GM12878 (cell line): Measurements from ENCODE around the gene CROT. TPM values are rescaled to one million over a fixed set of nuclear protein-coding genes. Genes with fewer than 3 reads are reported as not detected.

Experiments used
- ATAC-seq: fragments of 200-7000 bp; cut with Tn5 transposase; 3 replicates; pipeline ENCODE4 v1.9.1; 2020; ENCODE audit warnings: mild to moderate bottlenecking, moderate library complexity
- BruUV-seq: library from RNA; stranded (reverse); fragments of 400-500 nt; replicated peaks from 2 replicates; lab custom pipeline; 2021; lab: Mats Ljungman, UMichigan
- CTCF ChIA-PET: fragments of 300-600 bp; sonication (Branson Sonifier 250); formaldehyde crosslinking; extraction: SDS; loops from one replicate; lab custom pipeline; 2021; ENCODE audit warnings: inconsistent platforms; lab: Yijun Ruan, JAX
- POLR2A ChIA-PET: fragments of 350-600 bp; formaldehyde crosslinking; extraction: SDS; loops from one replicate; lab custom pipeline; 2021; ENCODE audit warnings: inconsistent platforms; lab: Charles Lee
- RAD21 ChIA-PET: fragments of 300-600 bp; sonication (Branson Sonifier 250); formaldehyde crosslinking; loops from one replicate; lab custom pipeline; 2023; ENCODE audit warnings: antibody characterized with exemption; ENCODE audit not compliant: unreplicated experiment; lab: Charles Lee
- SMC1A ChIA-PET: fragments of 300-600 bp; sonication (Branson Sonifier 250); formaldehyde crosslinking; loops from one replicate; lab custom pipeline; 2023; ENCODE audit not compliant: unreplicated experiment, uncharacterized antibody; lab: Charles Lee
- DNase-seq: peaks from one replicate; pipeline ENCODE4 v3.0.0-alpha.2; 2011; ENCODE audit warnings: low read depth, low spot score
- FAIRE-seq: peaks from 3 replicates; lab custom pipeline; 2011; peaks lifted over from hg19 to GRCh38; lab: Jason Lieb, UNC
- H2AFZ ChIP-seq: 2 replicates; pipeline ENCODE4 v1.6.0; 2011; ENCODE audit warnings: low read depth, low read length, control low read depth; ENCODE audit not compliant: control insufficient read depth
- H3K27ac ChIP-seq: 2 replicates; pipeline ENCODE4 v1.5.1; 2011; ENCODE audit warnings: control low read depth; ENCODE audit not compliant: control insufficient read depth, insufficient read depth
- H3K27me3 ChIP-seq, 2 experiments: replicated peaks in 1 of 2; 2 replicates each; pipeline versions ENCODE4 v1.6.0 to v1.6.1; 2011; ENCODE audit warnings: low read length in 1 of 2; ENCODE audit not compliant: control insufficient read depth in 2 of 2, insufficient read depth in 2 of 2
- H3K36me3 ChIP-seq, 2 experiments: 2 replicates each; pipeline ENCODE4 v1.5.1; 2011; ENCODE audit warnings: low read length in 1 of 2; ENCODE audit not compliant: control insufficient read depth in 2 of 2, insufficient read depth in 2 of 2
- H3K4me1 ChIP-seq: 2 replicates; pipeline ENCODE4 v1.6.1; 2011; ENCODE audit warnings: mild to moderate bottlenecking, low read length, moderate library complexity, mixed read lengths; ENCODE audit not compliant: control insufficient read depth, insufficient read depth
- H3K4me2 ChIP-seq: 2 replicates; pipeline ENCODE4 v1.6.0; 2011; ENCODE audit warnings: control low read depth; ENCODE audit not compliant: control insufficient read depth, insufficient read depth
- H3K4me3 ChIP-seq: fragments of 200-600 bp; sonication (generic); 2 replicates; pipeline ENCODE4 v1.5.1; 2016
- H3K79me2 ChIP-seq: 2 replicates; pipeline ENCODE4 v1.6.0; 2011; ENCODE audit warnings: low read length; ENCODE audit not compliant: control insufficient read depth, insufficient read depth
- H3K9ac ChIP-seq: 2 replicates; pipeline ENCODE4 v1.8.0; 2011; ENCODE audit warnings: low read length, control low read depth, mixed read lengths; ENCODE audit not compliant: control insufficient read depth, insufficient read depth
- H3K9me3 ChIP-seq: replicated peaks from 3 replicates; pipeline ENCODE4 v1.5.1; 2011; ENCODE audit warnings: mild to moderate bottlenecking, low read length; ENCODE audit not compliant: control insufficient read depth, insufficient read depth
- H4K20me1 ChIP-seq: 2 replicates; pipeline ENCODE4 v1.6.0; 2011; ENCODE audit not compliant: control insufficient read depth, insufficient read depth
- CBFB ChIP-seq: IDR thresholded peaks from 2 replicates; pipeline ENCODE4 v1.6.1; 2016; ENCODE audit warnings: antibody characterized with exemption, low read depth
- CHD2 ChIP-seq: IDR thresholded peaks from 2 replicates; pipeline ENCODE4 v1.6.1; 2011; ENCODE audit warnings: low read depth, low read length, improper control_type of control experiment, borderline replicate concordance
- HDAC6 ChIP-seq: fragments of 200-600 bp; sonication (generic); IDR thresholded peaks from one replicate; pipeline ENCODE4 v1.8.0; 2017; ENCODE audit warnings: antibody characterized with exemption; ENCODE audit not compliant: unreplicated experiment
- MEF2A ChIP-seq: IDR thresholded peaks from 2 replicates; pipeline ENCODE4 v1.6.1; 2011; ENCODE audit warnings: low read depth, mild to moderate bottlenecking, low read length, moderate library complexity; ENCODE audit not compliant: insufficient read depth
- SKIL ChIP-seq: fragments of 450-650 bp; IDR thresholded peaks from 2 replicates; pipeline ENCODE4 v1.6.1; 2017; ENCODE audit warnings: mild to moderate bottlenecking, low read depth, inconsistent platforms; ENCODE audit not compliant: poor library complexity, severe bottlenecking
- STAT3 ChIP-seq: IDR thresholded peaks from 2 replicates; pipeline ENCODE4 v1.6.1; 2011; ENCODE audit warnings: low read depth, low read length, improper control_type of control experiment
- TCF12 ChIP-seq: IDR thresholded peaks from 2 replicates; pipeline ENCODE4 v1.6.1; 2011; ENCODE audit warnings: low read depth, mild to moderate bottlenecking, low read length
- ZZZ3 ChIP-seq: IDR thresholded peaks from 2 replicates; pipeline ENCODE4 v1.6.1; 2011; ENCODE audit warnings: low read depth; ENCODE audit not compliant: control insufficient read depth, insufficient read length
- WGBS: methylation state at CpG from one replicate; pipeline ENCODE4 v1.1.6; 2016; ENCODE audit warnings: low lambda C conversion rate; ENCODE audit not compliant: insufficient replicate concordance, insufficient coverage; ENCODE audit errors: missing lambda C conversion rate; 5-methylcytosine and 5-hydroxymethylcytosine counted together
- in situ Hi-C: fragments of 300-500 bp; cut with MboI; formaldehyde crosslinking; loops from 9 replicates; pipeline ENCODE4 v1.14.3; 2018; ENCODE audit warnings: mixed read lengths
- intact Hi-C: fragments of 100-400 bp; cut with micrococcal nuclease; formaldehyde crosslinking; loops from one replicate; pipeline ENCODE4 v1.14.2; 2022; ENCODE audit not compliant: unreplicated experiment
- polyA plus RNA-seq, 11 experiments: library from polyadenylated mRNA; depleted of rRNA in 4 of 11; unstranded in 6 of 11; stranded (reverse) in 5 of 11; fragments of >200 nt; fragmentation: Nextera tagmentation in 4 of 11; fragmentation: Illumina TruSeq in 1 of 11; extraction: Ambion mirVana in 4 of 11; extraction: Trizol in 1 of 11; gene quantifications; 1 replicate in 1 of 11; 2 replicates in 10 of 11; pipeline versions ENCODE4 v1.2.1 to v1.2.3, GENCODE V29; 2011 to 2016; ENCODE audit warnings: inconsistent platforms in 2 of 11, missing spikeins in 2 of 11, low read depth in 1 of 11
- total RNA-seq, 4 experiments: library from RNA; depleted of rRNA in 3 of 4; stranded (reverse); fragments of >200 nt in 3 of 4; fragmentation: Illumina TruSeq in 1 of 4; extraction: Trizol in 1 of 4; gene quantifications; 2 replicates each; pipeline versions ENCODE4 v1.2.1 to v1.2.3, GENCODE V29; 2013 to 2021
- TF ChIP-seq, protein P1 (sequence below): IDR thresholded peaks from 2 replicates; pipeline ENCODE4 v1.6.1; 2012; ENCODE audit warnings: low read depth, low read length, improper control_type of control experiment
- TF ChIP-seq, protein P2 (sequence below): fragments of 150-350 bp; IDR thresholded peaks from 2 replicates; pipeline ENCODE4 v1.6.1; 2016; ENCODE audit warnings: low read depth, low read length

CROT gene
- total and polyA plus RNA-seq, 10 of the 15 experiments (the other 5 are each of a cell fraction or from before 2014, with no cell fraction given) = 5.5 to 15.9 (median 12.1) TPM

DNA sequence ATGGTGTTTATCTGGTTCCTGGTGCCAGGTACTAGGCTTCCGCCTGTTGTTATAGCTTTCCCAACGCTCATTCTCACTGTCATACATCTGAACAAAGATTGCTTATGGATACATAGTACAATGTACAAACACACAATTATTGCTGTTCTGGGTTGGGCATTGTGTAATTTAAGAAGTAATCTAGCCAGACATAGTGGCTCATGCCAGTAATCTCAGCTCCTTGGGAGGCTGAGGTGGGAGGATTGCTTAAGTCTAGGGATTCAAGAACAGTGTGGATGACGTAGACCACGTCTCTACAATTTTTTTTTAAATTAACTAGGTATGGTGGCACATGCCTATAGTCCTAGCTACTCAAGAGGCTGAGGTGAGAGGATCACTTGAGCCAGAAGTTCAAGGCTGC is 9.3 kb upstream of the CROT start:
- 90% methylated on average over 4 of the region's 4 CpGs for WGBS
- no peak overlapping the region for H3K27ac ChIP-seq
- H3K27me3 ChIP-seq = no peaks in the 10 kb centered on the region
- FAIRE-seq (no peak), ATAC-seq (no peak), DNase-seq (no peak)
- no peaks in the 10 kb centered on the region for H3K79me2 ChIP-seq
- no peak for TF ChIP-seq STAT3
- TF ChIP-seq, protein P1, sequence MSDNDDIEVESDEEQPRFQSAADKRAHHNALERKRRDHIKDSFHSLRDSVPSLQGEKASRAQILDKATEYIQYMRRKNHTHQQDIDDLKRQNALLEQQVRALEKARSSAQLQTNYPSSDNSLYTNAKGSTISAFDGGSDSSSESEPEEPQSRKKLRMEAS = no peak
- no peak for TF ChIP-seq CHD2
- TF ChIP-seq HDAC6 = no peak
- RAD21 ChIA-PET = interaction anchor here (1.0 kb wide), 1 partner anchor 20 kb away, joined by 3 read pairs; no protein-coding TSS in a partner anchor
- H4K20me1 ChIP-seq = no peaks in the 10 kb centered on the region
- H3K4me2 ChIP-seq = no peak overlapping the region
- no peaks in the 10 kb centered on the region; the same call in 2 of the 3 replicates for H3K9me3 ChIP-seq
- intact Hi-C loops = no loop called here
- in situ Hi-C loops = no loop called here
- SMC1A ChIA-PET = interaction anchor here (1.0 to 2.6 kb wide), 5 partner anchors 9 to 80 kb away, joined by 3 to 9 read pairs (median 4); partner anchors contain the start of gene CROT
- POLR2A ChIA-PET = interaction anchor here (1.0 kb wide), 1 partner anchor 11 kb away, joined by 3 read pairs; no protein-coding TSS in a partner anchor
- no peak overlapping the region for H2AFZ ChIP-seq
- CTCF ChIA-PET = interaction anchor here (0.6 to 1.0 kb wide), 4 partner anchors 10 to 152 kb away, joined by 3 to 5 read pairs (median 3); no protein-coding TSS in a partner anchor
- peaks cover 0 to 6% of the 10 kb centered on the region in 2 experiments; a peak in 1 of 4 replicates for H3K36me3 ChIP-seq
- no peaks in the 10 kb centered on the region for H3K4me1 ChIP-seq
- no TSS peak for BruUV-seq
- no peak overlapping the region for H3K9ac ChIP-seq
- no peak overlapping the region for H3K4me3 ChIP-seq

DNA sequence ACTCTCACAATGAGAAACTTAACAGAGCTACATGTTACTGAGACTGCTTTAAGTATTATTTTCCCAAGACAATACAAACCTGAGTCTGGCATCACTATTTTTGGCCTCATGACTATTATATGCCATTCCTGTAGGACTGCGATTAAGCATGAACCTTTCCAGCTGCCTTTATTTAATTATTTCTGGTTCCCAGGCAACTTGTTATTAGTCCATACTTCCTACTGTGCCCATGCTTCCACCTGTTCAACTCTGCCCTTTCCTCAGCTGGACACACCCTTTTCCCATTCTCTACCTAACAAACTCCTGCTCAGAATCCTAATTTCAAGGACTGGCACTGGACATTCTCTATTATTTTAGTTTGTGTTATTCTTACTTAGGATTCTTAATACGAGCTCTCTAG is 8.1 kb upstream of the CROT start:
- POLR2A ChIA-PET = no interaction called here
- BruUV-seq = no TSS peak
- H3K9me3 ChIP-seq = no peaks in the 10 kb centered on the region; the same call in 2 of the 3 replicates
- FAIRE-seq (no peak), DNase-seq (no peak), ATAC-seq (no peak)
- H3K27ac ChIP-seq = no peak overlapping the region
- TF ChIP-seq, protein P2, sequence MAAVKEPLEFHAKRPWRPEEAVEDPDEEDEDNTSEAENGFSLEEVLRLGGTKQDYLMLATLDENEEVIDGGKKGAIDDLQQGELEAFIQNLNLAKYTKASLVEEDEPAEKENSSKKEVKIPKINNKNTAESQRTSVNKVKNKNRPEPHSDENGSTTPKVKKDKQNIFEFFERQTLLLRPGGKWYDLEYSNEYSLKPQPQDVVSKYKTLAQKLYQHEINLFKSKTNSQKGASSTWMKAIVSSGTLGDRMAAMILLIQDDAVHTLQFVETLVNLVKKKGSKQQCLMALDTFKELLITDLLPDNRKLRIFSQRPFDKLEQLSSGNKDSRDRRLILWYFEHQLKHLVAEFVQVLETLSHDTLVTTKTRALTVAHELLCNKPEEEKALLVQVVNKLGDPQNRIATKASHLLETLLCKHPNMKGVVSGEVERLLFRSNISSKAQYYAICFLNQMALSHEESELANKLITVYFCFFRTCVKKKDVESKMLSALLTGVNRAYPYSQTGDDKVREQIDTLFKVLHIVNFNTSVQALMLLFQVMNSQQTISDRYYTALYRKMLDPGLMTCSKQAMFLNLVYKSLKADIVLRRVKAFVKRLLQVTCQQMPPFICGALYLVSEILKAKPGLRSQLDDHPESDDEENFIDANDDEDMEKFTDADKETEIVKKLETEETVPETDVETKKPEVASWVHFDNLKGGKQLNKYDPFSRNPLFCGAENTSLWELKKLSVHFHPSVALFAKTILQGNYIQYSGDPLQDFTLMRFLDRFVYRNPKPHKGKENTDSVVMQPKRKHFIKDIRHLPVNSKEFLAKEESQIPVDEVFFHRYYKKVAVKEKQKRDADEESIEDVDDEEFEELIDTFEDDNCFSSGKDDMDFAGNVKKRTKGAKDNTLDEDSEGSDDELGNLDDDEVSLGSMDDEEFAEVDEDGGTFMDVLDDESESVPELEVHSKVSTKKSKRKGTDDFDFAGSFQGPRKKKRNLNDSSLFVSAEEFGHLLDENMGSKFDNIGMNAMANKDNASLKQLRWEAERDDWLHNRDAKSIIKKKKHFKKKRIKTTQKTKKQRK = no peak
- TF ChIP-seq ZZZ3 (no peak), TCF12 (no peak), CBFB (no peak), SKIL (no peak), MEF2A (no peak)
- RAD21 ChIA-PET = no interaction called here
- no peak overlapping the region for H3K4me3 ChIP-seq
- no peaks in the 10 kb centered on the region for H3K27me3 ChIP-seq
- H3K36me3 ChIP-seq = peaks cover 0 to 6% of the 10 kb centered on the region in 2 experiments; a peak in 1 of 4 replicates
- H2AFZ ChIP-seq = no peak overlapping the region
- no peak overlapping the region for H3K9ac ChIP-seq
- no peaks in the 10 kb centered on the region for H3K4me1 ChIP-seq
- H4K20me1 ChIP-seq = no peaks in the 10 kb centered on the region
- peaks cover 1% of the 10 kb centered on the region; the same call in 1 of the 2 replicates for H3K79me2 ChIP-seq
- CTCF ChIA-PET = interaction anchor here (0.8 to 1.0 kb wide), 3 partner anchors 11 to 124 kb away, joined by 3 to 4 read pairs (median 3); no protein-coding TSS in a partner anchor
- 94% methylated on average over 2 of the region's 2 CpGs for WGBS
- SMC1A ChIA-PET = interaction anchor here (1.0 to 2.6 kb wide), 5 partner anchors 8 to 81 kb away, joined by 3 to 9 read pairs (median 5); partner anchors contain the start of gene CROT
- in situ Hi-C loops (no loop called here), intact Hi-C loops (no loop called here)
- no peak overlapping the region for H3K4me2 ChIP-seq
